ENCODE measurements around the gene NDUFAB1.
"Not testable (repeated sequence)": the region's sequence is repeated elsewhere in the genome, so short reads cannot be mapped to it uniquely, and the experiment has no call there.

The NDUFAB1 gene

GRCh38 chr16:23584186-23585076 is 11.7 kb downstream of the NDUFAB1 start:
- in situ Hi-C loops (cut with MboI; ENCODE audit: low sequenced_read_pairs): no loop called here

- in situ Hi-C loops (cut with MboI; ENCODE audit: low sequenced_read_pairs): not testable (repeated sequence)
These were observed 12.8 kb downstream of the NDUFAB1 start for GRCh38 chr16:23583271-23583670.

- in situ Hi-C loops (cut with MboI; ENCODE audit: low sequenced_read_pairs): no loop called here
These were observed 14.4 kb downstream of the NDUFAB1 start for GRCh38 chr16:23581764-23582163.

GRCh38 chr16:23580391-23580790 is 15.7 kb downstream of the NDUFAB1 start:
- in situ Hi-C loops (cut with MboI; ENCODE audit: low sequenced_read_pairs): no loop called here

- in situ Hi-C loops (cut with MboI; ENCODE audit: low sequenced_read_pairs): no loop called here
These were observed 16.7 kb downstream of the NDUFAB1 start for GRCh38 chr16:23579371-23579770.

GRCh38 chr16:23578101-23578830 is 17.9 kb downstream of the NDUFAB1 start:
- in situ Hi-C loops (cut with MboI; ENCODE audit: low sequenced_read_pairs): no loop called here

- in situ Hi-C loops (cut with MboI; ENCODE audit: low sequenced_read_pairs): no loop called here
These were observed 18.6 kb downstream of the NDUFAB1 start for GRCh38 chr16:23577493-23577892.

- in situ Hi-C loops (cut with MboI; ENCODE audit: low sequenced_read_pairs): no loop called here
These were observed 20.3 kb downstream of the NDUFAB1 start for GRCh38 chr16:23575834-23576233.

GRCh38 chr16:23573817-23574216 is 22.3 kb downstream of the NDUFAB1 start:
- in situ Hi-C loops (cut with MboI; ENCODE audit: low sequenced_read_pairs): no loop called here

GRCh38 chr16:23572394-23572793 is 23.7 kb downstream of the NDUFAB1 start:
- in situ Hi-C loops (cut with MboI; ENCODE audit: low sequenced_read_pairs): no loop called here

- in situ Hi-C loops (cut with MboI; ENCODE audit: low sequenced_read_pairs): no loop called here
These were observed 24.2 kb downstream of the NDUFAB1 start for GRCh38 chr16:23571895-23572294.

- in situ Hi-C loops (cut with MboI; ENCODE audit: low sequenced_read_pairs): no loop called here
These were observed 25.0 kb downstream of the NDUFAB1 start for GRCh38 chr16:23570992-23571632.

GRCh38 chr16:23567602-23568001 is 28.5 kb downstream of the NDUFAB1 start:
- in situ Hi-C loops (cut with MboI; ENCODE audit: low sequenced_read_pairs): no loop called here

- in situ Hi-C loops (cut with MboI; ENCODE audit: low sequenced_read_pairs): no loop called here
These were observed 29.4 kb downstream of the NDUFAB1 start for GRCh38 chr16:23566724-23567123.

GRCh38 chr16:23564575-23565363 is 31.3 kb downstream of the NDUFAB1 start:
- in situ Hi-C loops (cut with MboI; ENCODE audit: low sequenced_read_pairs): no loop called here

GRCh38 chr16:23563186-23563585 is 32.9 kb downstream of the NDUFAB1 start:
- in situ Hi-C loops (cut with MboI; ENCODE audit: low sequenced_read_pairs): no loop called here

- in situ Hi-C loops (cut with MboI; ENCODE audit: low sequenced_read_pairs): no loop called here
These were observed 33.6 kb downstream of the NDUFAB1 start for GRCh38 chr16:23562505-23562904.

- in situ Hi-C loops (cut with MboI; ENCODE audit: low sequenced_read_pairs): no loop called here
These were observed 34.5 kb downstream of the NDUFAB1 start for GRCh38 chr16:23561586-23561985.

GRCh38 chr16:23557779-23558702 is 38.1 kb downstream of the NDUFAB1 start:
- in situ Hi-C loops (cut with MboI; ENCODE audit: low sequenced_read_pairs): no loop called here
